Epithelial cell of proximal tubule (primary cell): ENCODE data around the gene FEV. TPM values are rescaled to one million over a fixed set of nuclear protein-coding genes. Genes with fewer than 3 reads are reported as not detected.

Experiments
- DNase-seq: peaks from one replicate; pipeline ENCODE4 v3.0.0-alpha.2; 2011; ENCODE audit warnings: low read depth
- H3K4me3 ChIP-seq: 2 replicates; pipeline ENCODE4 v1.5.1; 2011; ENCODE audit warnings: low read depth, mild to moderate bottlenecking, low read length
- CTCF ChIP-seq: conservative IDR thresholded peaks from 2 replicates; pipeline ENCODE4 v1.5.1; 2012; ENCODE audit warnings: low read depth, mild to moderate bottlenecking, low read length
- total RNA-seq: library from RNA; depleted of rRNA; stranded (reverse); fragments of >200 nt; gene quantifications from 2 replicates; pipeline ENCODE4 v1.2.3, GENCODE V29; 2015

Gene FEV
- total RNA-seq, 1 donor from 2014 or later: not detected

GRCh38 chr2:218981881-218982585, 3.0 kb downstream of the FEV start:
- no peak overlapping the region for H3K4me3 ChIP-seq
- no peak for DNase-seq
- TF ChIP-seq CTCF: no peak

DNA sequence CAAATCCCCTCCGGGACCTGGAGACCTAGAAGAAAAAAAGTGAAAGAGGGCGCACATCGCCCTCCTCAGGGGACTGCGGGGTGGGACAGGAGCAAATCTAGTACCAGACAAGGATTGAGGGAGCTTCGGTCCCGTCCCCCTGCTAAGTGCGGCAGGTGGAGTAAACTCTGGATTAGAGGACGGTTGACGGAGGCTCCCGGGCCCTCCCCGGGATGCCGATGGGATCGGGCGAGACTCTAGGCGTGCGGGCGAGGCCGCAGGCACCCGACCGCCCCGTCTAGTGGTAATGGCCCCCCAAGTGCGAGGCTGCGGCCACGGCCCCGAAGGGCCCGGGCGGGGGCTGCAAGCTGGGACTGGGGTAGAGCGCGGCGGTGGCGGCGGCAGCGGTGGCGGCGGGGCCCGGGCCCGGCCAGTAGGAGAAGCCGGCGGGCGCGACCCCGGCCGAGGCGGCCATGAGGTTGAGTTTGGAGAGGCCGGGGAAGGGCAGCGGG, 3.5 kb downstream of the FEV start:
- DNase-seq: no peak
- peak; percentile 14 for TF ChIP-seq CTCF
- no peak overlapping the region for H3K4me3 ChIP-seq

DNA sequence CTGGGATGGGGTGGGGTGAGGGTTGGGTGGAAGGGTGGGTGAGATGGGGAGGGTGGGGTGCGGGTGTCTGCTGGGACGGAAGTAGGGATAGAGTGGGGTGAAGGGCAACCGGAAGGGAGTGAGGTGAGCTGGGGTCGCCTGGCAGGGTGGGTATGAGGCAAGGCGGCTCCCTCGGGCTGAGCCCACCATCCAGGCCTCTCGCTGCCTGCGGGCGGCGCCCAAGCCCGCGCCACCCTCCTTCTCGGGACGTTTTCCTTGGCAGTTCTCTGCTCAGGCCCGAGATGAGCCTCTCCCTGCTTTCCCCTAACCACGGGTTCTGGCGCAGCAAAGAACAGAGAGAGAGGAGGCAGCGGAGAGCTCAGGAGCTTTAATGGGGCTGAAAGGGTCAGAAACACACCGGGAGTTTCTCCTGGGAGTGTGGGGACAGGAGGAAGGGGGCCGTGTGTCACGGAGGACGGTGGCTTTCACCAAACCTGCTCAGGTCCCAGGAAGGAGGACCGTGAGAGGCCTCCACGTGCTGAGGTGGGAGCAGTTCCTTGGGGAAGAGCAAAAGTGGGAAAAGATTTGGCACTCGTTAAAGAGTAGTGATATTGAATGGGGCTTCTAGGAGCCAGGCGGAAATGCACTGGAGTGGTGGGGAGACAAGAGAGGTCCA, 4.1 kb downstream of the FEV start:
- DNase-seq: no peak
- no peak overlapping the region for H3K4me3 ChIP-seq
- no peak for TF ChIP-seq CTCF

GRCh38 chr2:218979846-218980734, 4.9 kb downstream of the FEV start:
- H3K4me3 ChIP-seq: peak overlapping the region; percentile 46
- DNase-seq: peak; percentile 29

GRCh38 chr2:218975060-218975777, 9.8 kb downstream of the FEV start:
- no peak for TF ChIP-seq CTCF
- no peak for DNase-seq

More at GRCh38 chr2:218979846-218980734, 4.9 kb downstream of the FEV start:
- TF ChIP-seq CTCF: peak; percentile 86

GRCh38 chr2:218970894-218971293, 14.1 kb downstream of the FEV start:
- no peak for DNase-seq
- H3K4me3 ChIP-seq: no peak overlapping the region
- TF ChIP-seq CTCF: no peak

More at GRCh38 chr2:218975060-218975777, 9.8 kb downstream of the FEV start:
- no peak overlapping the region for H3K4me3 ChIP-seq
